ENCODE data around the gene LURAP1L. TPM values are rescaled to one million over a fixed set of nuclear protein-coding genes. Genes with fewer than 3 reads are reported as not detected.

Gene LURAP1L
- total and polyA plus RNA-seq, 2 of the 4 experiments (the other 2 are of a cell fraction): 6.1 to 10.6 TPM

GRCh38 chr9:12818431-12819000 is 43.7 kb downstream of the LURAP1L start:
- peak overlapping the region; percentile 8; the same call in 1 of the 2 replicates for H3K27ac ChIP-seq (ENCODE audit: insufficient read depth, low read length)
- POLR2A ChIA-PET (ENCODE audit: unreplicated experiment): no interaction called here
- intact Hi-C loops (cut with micrococcal nuclease): loop anchor here (1.0 kb wide), 1 partner anchor 64 kb away; no protein-coding TSS in a partner anchor

More at GRCh38 chr9:12818431-12819000, 43.7 kb downstream of the LURAP1L start:
- H3K9me3 ChIP-seq (ENCODE audit: control insufficient read depth, insufficient read depth, low read length): no peaks in the 10 kb centered on the region
- peak overlapping the region; percentile 92 for H3K18ac ChIP-seq (ENCODE audit: low read depth, low read length)
- no peak overlapping the region; the same call in 1 of the 2 replicates for H3K23ac ChIP-seq (ENCODE audit: low read depth, low read length)
- H3K4ac ChIP-seq (ENCODE audit: low read depth, low read length): peak overlapping the region; percentile 77
- peak overlapping the region; percentile 75 for H2BK20ac ChIP-seq (ENCODE audit: low read depth, low read length)
- no TSS peak for BruUV-seq (replicated peaks)
- peak overlapping the region in 1 of 2 experiments; percentile 68; a peak in 2 of 4 replicates for H4K8ac ChIP-seq (ENCODE audit: low read depth in 2 of 2, low read length in 2 of 2)
- H3K14ac ChIP-seq (replicated peaks; ENCODE audit: low read depth, low read length): peak overlapping the region; percentile 66; the same call in 1 of the 2 replicates
- ATAC-seq (ENCODE audit: low read depth): no peak
- H4K91ac ChIP-seq (ENCODE audit: insufficient read depth, low read depth, low read length): peak overlapping the region; percentile 70; the same call in 1 of the 2 replicates
- WGBS, 2 experiments (ENCODE audit: extremely low coverage in 2 of 2, insufficient read length in 1 of 2): 24% methylated on average over 2 of the region's 3 CpGs; no CpG with 5 or more reads in 1 of the 2 experiments
- DNase-seq: peak; percentile 34
- TF ChIP-seq FOS (IDR thresholded peaks at IDR 0.05; ENCODE audit: low read depth, low read length) (no peak), MAFK (IDR thresholded peaks at IDR 0.05; ENCODE audit: low read depth, low read length) (no peak), CTCF (conservative IDR thresholded peaks at IDR 0.05; ENCODE audit: low read depth, low read length) (no peak), RAD21 (IDR thresholded peaks at IDR 0.05; ENCODE audit: low read length) (no peak; the same call in 1 of the 2 replicates), CEBPB (IDR thresholded peaks at IDR 0.05; ENCODE audit: low read depth, low read length) (no peak), ELK1 (IDR thresholded peaks at IDR 0.05; ENCODE audit: borderline replicate concordance, low read depth, low read length) (no peak), RFX5 (IDR thresholded peaks at IDR 0.05; ENCODE audit: low read depth, low read length) (no peak), CHD1 (IDR thresholded peaks at IDR 0.05; ENCODE audit: low read depth, low read length) (no peak), MAZ (IDR thresholded peaks at IDR 0.05; ENCODE audit: borderline replicate concordance, low read depth, low read length) (no peak)
- H3K36me3 ChIP-seq (ENCODE audit: control insufficient read depth, insufficient read depth, low read length): peaks cover 8% of the 10 kb centered on the region
- H2AFZ ChIP-seq (replicated peaks; ENCODE audit: low read length, poor library complexity): no peak overlapping the region
- no peak overlapping the region for H3K9ac ChIP-seq (ENCODE audit: low read depth, low read length)
- peaks cover 8 to 27% of the 10 kb centered on the region in 2 experiments; a peak in 3 of 4 replicates for H3K79me1 ChIP-seq (ENCODE audit: low read depth in 1 of 2, low read length in 2 of 2)
- H4K20me1 ChIP-seq (ENCODE audit: insufficient read depth, low read length): no peaks in the 10 kb centered on the region
- peak overlapping the region; percentile 86; the same call in 1 of the 3 replicates for H2BK15ac ChIP-seq (ENCODE audit: low read depth, low read length)
- H3K9me1 ChIP-seq (ENCODE audit: insufficient read depth, low read length): peaks cover 9% of the 10 kb centered on the region; the same call in 1 of the 2 replicates
- peaks cover 21% of the 10 kb centered on the region for H3K4me1 ChIP-seq (ENCODE audit: control insufficient read depth, insufficient read depth, low read length)
- no peak overlapping the region for H3K56ac ChIP-seq (ENCODE audit: extremely low read depth, insufficient read depth, low read length)
- no peak overlapping the region for H3K4me3 ChIP-seq (ENCODE audit: insufficient read depth, low read depth, low read length)
- peak overlapping the region; percentile 60 for H2BK5ac ChIP-seq (ENCODE audit: low read depth, low read length, poor library complexity, severe bottlenecking)
- CTCF ChIA-PET: interaction anchor here (0.7 to 2.0 kb wide), 4 partner anchors 40 to 94 kb away, joined by 3 to 10 read pairs (median 6); partner anchors contain the start of gene LURAP1L
- peak overlapping the region; percentile 94; the same call in 1 of the 2 replicates for H2BK120ac ChIP-seq (ENCODE audit: low read depth, low read length)
- peak overlapping the region; percentile 88 for H4K5ac ChIP-seq (ENCODE audit: low read depth, low read length)
- no peaks in the 10 kb centered on the region for H3K27me3 ChIP-seq (ENCODE audit: control insufficient read depth, insufficient read depth, low read length)
- in situ Hi-C loops (cut with MboI; ENCODE audit: low sequenced_read_pairs): no loop called here
- H2AK9ac ChIP-seq (replicated peaks; ENCODE audit: low read depth, low read length, poor library complexity): peak overlapping the region; percentile 53
- dilution Hi-C loops (cut with HindIII; ENCODE audit: low sequenced_read_pairs, unreplicated experiment): no loop called here
- H2AK5ac ChIP-seq (ENCODE audit: low read depth, low read length): peak overlapping the region; percentile 90
- H3K4me2 ChIP-seq (ENCODE audit: low read depth, low read length): peak overlapping the region; percentile 31; the same call in 1 of the 2 replicates

All from IMR-90 (cell line).